Thoracic aorta (tissue), 2 donors: Measurements from ENCODE around the gene ZNF749. TPM values are rescaled to one million over a fixed set of nuclear protein-coding genes. Genes with fewer than 3 reads are reported as not detected.

Source experiments
- ATAC-seq: fragments of 150-250 bp; one replicate; pipeline ENCODE4 v1.8.0; 2017; ENCODE audit warnings: low read depth; ENCODE audit not compliant: insufficient number of reproducible peaks, low FRiP score
- DNase-seq: peaks from one replicate; pipeline ENCODE4 v3.0.0-alpha.2; 2020; ENCODE audit warnings: low spot score
- H3K27ac ChIP-seq, 2 donors: fragments of 200-600 bp; sonication (generic); 1 replicate in 1 of 2; 2 replicates in 1 of 2; pipeline ENCODE4 v1.5.1; 2016; ENCODE audit warnings: mild to moderate bottlenecking in 2 of 2, moderate library complexity in 2 of 2
- H3K27me3 ChIP-seq: fragments of 200-600 bp; sonication (generic); replicated peaks from 2 replicates; pipeline ENCODE4 v1.6.0; 2016; ENCODE audit warnings: mild to moderate bottlenecking; ENCODE audit not compliant: insufficient read depth
- H3K36me3 ChIP-seq: fragments of 200-600 bp; sonication (generic); one replicate; pipeline ENCODE4 v1.5.1; 2016
- H3K4me1 ChIP-seq, 2 donors: fragments of 200-600 bp; sonication (generic); 1 replicate in 1 of 2; 2 replicates in 1 of 2; pipeline versions ENCODE4 v1.5.1 to v1.6.0; 2016; ENCODE audit warnings: low read depth in 2 of 2, mild to moderate bottlenecking in 1 of 2; ENCODE audit not compliant: control insufficient read depth in 1 of 2
- H3K4me3 ChIP-seq: fragments of 200-600 bp; sonication (generic); 2 replicates; pipeline ENCODE4 v1.5.1; 2016; ENCODE audit warnings: mild to moderate bottlenecking
- H3K9me3 ChIP-seq: fragments of 200-600 bp; sonication (generic); 2 replicates; pipeline ENCODE4 v1.5.1; 2016
- total RNA-seq, 2 donors: library from RNA; depleted of rRNA; stranded (reverse); fragments of >200 nt; gene quantifications; one replicate each; pipeline versions ENCODE4 v1.1.0 to v1.2.3, GENCODE V29; 2016
- TF ChIP-seq, protein P1 (sequence below): fragments of 200-600 bp; sonication (generic); IDR thresholded peaks from one replicate; pipeline ENCODE4 v1.5.1; 2019; ENCODE audit warnings: antibody characterized with exemption

The ZNF749 gene
- total RNA-seq: 10 to 100 TPM in 1 of 2 donors, 1 to 10 TPM in 1; 3.0 to 19.2 TPM

DNA sequence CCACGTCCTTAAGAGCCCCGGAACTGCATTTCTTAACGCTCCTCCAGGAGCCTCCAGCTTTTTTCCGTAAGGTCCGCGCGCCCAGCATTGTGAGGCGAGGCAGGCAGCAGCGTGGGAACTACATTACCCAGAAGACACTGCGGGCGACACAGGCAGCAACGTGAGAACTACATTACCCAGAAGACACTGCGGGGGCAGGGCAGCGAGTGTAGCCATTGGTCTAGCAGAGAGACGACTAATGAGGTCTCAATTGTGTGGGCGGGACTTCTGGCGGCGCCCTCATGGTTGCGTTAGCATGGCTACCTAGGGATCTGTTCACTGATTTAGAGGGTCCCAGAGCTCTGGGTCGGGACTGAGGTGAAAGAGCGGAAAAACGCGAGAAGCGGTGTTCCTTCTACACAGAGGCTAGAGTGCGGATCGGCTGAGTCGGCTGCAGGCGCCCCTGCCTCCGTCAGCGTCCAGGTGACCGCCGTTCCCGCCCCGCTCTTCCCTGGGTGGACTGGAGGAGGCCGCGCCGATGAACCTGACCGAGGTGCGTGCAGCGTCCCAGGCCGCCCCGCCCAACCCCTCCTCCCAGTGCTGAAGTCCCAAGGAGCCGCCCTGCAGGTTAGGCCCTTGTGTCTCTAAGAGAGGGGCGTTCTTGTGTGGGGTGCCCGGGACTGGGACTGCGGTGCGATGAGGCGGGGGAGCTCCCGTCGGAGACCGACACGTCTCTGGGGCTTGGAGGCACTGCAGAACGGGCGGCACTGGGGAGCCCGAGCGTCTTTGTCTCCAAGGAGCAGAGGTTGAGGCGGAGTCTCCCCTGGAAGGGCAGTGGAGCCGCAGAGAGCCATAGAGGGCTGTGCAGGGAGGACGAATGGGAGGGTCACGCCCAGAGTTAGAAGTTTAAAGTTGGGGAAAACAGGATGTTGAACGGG lies at the start of gene ZNF749:
TSS of gene ZNF749 (plus strand) at position 264 of the 917 bp plus-strand sequence. CDS start at position 518, 254 bp downstream.
- Histone ChIP-seq H3K27ac (no peak within 1 kb of the TSS), H3K36me3 (peaks cover 8% of the 10 kb centered on the region), H3K27me3 (no peaks in the 10 kb centered on the region), H3K9me3 (peaks cover 10% of the 10 kb centered on the region), H3K4me3 (peak within 1 kb of the TSS; percentile 87), H3K4me1 (peaks cover 15 to 20% of the 10 kb centered on the region in 2 donors)
- ATAC-seq (peak; percentile 99), DNase-seq (peak; percentile 98)
- TF ChIP-seq, protein P1, sequence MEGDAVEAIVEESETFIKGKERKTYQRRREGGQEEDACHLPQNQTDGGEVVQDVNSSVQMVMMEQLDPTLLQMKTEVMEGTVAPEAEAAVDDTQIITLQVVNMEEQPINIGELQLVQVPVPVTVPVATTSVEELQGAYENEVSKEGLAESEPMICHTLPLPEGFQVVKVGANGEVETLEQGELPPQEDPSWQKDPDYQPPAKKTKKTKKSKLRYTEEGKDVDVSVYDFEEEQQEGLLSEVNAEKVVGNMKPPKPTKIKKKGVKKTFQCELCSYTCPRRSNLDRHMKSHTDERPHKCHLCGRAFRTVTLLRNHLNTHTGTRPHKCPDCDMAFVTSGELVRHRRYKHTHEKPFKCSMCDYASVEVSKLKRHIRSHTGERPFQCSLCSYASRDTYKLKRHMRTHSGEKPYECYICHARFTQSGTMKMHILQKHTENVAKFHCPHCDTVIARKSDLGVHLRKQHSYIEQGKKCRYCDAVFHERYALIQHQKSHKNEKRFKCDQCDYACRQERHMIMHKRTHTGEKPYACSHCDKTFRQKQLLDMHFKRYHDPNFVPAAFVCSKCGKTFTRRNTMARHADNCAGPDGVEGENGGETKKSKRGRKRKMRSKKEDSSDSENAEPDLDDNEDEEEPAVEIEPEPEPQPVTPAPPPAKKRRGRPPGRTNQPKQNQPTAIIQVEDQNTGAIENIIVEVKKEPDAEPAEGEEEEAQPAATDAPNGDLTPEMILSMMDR: no peak

DNA sequence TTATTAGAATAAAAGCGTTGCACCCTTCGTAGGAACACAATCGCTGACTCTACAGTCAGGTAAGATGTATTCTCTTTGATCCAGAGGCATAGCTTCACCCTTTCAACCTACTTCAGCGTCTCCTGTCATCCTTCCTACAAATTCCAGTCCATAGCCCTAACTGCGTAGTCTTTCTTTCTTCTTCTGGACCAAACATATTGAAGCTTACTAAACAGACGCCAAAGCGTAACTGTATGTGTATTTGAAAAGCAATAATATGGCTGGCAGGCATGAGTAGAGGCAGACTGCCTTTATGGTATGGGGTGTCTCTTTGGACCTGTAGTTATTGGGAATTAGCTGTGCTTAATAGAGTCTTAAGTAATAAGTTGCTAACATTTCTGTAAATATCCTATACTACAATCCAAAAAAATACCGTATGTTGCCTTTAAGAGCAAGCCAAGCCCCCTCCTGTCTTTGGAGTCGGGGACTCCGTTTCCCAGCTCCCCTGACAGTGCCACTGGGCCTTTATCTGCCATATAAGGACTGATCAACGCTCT lies 45.9 kb upstream of the ZNF749 start:
- DNase-seq (no peak), ATAC-seq (no peak)
- Histone ChIP-seq H3K27ac (peak overlapping the region; percentile 90 to 96), H3K27me3 (no peaks in the 10 kb centered on the region), H3K36me3 (peaks cover 11% of the 10 kb centered on the region), H3K4me1 (peaks cover 12 to 16% of the 10 kb centered on the region in 2 donors), H3K4me3 (peak overlapping the region; percentile 83), H3K9me3 (peaks cover 11% of the 10 kb centered on the region)
- TF ChIP-seq, protein P1: no peak

DNA sequence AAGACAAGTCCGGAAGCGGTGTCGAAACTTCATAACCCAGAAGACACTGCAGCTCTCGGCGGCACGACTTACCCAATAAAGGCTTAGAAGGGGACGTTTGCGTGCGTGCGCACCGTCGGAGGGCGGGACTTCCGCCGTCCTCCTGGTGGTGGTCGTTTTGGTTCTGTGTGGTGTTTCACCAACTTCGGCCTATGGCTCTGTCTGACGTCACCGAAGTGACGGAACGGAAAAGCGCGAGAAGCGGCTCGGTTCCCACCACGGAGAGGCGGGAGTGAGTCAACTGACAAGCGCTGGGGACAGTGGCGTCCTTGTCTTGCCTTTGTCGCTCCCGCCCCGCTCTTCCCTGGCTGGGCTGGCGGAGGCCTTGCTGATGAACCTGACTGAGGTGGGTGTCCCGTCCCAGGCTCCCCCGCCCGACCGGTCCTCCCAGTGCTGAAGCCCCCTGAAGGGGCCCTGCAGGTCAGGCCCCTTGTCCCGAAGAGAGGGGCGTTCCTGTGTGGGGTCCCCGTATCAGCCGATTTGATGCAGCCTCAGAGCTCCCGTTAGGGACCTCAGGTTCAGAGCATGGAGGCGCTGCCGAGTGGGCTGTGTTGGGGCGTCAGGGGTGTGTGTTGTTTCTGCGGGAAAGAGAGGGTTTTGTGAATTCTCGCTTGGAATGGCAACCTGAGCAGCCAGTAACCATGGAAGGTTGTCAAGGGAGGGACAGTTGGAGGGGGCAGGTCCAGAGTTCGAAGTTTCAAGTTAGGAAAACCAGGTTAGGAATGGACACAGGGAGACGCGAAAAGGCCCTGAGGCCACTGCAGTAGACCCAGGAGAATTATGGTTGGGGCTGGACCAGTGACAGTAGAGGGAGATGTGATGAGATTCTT lies 45.2 kb upstream of the ZNF749 start, which contains the start of gene ZNF548:
TSS of gene ZNF548 (plus strand) at position 125 of the 869 bp plus-strand sequence. CDS start at position 371, 246 bp downstream.
- ATAC-seq (peak; percentile 98), DNase-seq (peak; percentile 97)
- peak within 1 kb of the TSS; percentile 90 to 96 for H3K27ac ChIP-seq
- TF ChIP-seq, protein P1: peak; percentile 27
- no peaks in the 10 kb centered on the region for H3K27me3 ChIP-seq
- H3K4me1 ChIP-seq: peaks cover 12 to 16% of the 10 kb centered on the region in 2 donors
- peaks cover 14% of the 10 kb centered on the region for H3K36me3 ChIP-seq
- peak within 1 kb of the TSS; percentile 83 for H3K4me3 ChIP-seq
- peaks cover 11% of the 10 kb centered on the region for H3K9me3 ChIP-seq

DNA sequence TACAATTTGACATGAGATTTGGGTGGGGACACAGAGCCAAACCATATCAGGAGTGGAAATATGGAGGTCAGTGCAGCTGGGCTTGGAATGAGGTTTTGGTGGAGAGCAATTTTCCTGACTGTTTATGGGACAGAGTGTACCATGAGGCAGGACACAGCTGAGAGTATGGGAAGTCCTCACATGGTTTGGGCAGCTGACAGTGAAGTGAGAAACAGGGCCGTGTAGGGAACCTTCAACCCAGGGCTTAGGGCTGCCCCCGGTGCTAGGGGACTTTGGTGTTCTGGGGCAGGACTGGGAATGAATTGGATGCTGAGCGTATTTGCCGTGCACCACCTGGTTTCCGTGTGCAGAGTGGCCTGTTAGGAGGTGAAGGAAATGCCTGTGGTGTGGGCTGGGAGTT lies 39.4 kb upstream of the ZNF749 start:
- H3K4me3 ChIP-seq: no peak overlapping the region
- no peaks in the 10 kb centered on the region for H3K27me3 ChIP-seq
- H3K4me1 ChIP-seq: peaks cover under 1 to 3% of the 10 kb centered on the region in 2 donors
- no peak overlapping the region for H3K27ac ChIP-seq
- peaks cover 58% of the 10 kb centered on the region for H3K9me3 ChIP-seq
- ATAC-seq (no peak), DNase-seq (no peak)
- TF ChIP-seq, protein P1: no peak
- peaks cover 66% of the 10 kb centered on the region for H3K36me3 ChIP-seq
